Cardiac ventricle fibroblast (primary cell): ENCODE data around the gene MKS1. TPM values are rescaled to one million over a fixed set of nuclear protein-coding genes. Genes with fewer than 3 reads are reported as not detected.

Experiments used
- total RNA-seq: library from RNA; depleted of rRNA; stranded (reverse); fragments of >200 nt; gene quantifications from 2 replicates; pipeline ENCODE4 v1.2.3, GENCODE V29; 2015

MKS1 gene
- 7.9 and 8.3 TPM in 2 replicates for total RNA-seq

DNA sequence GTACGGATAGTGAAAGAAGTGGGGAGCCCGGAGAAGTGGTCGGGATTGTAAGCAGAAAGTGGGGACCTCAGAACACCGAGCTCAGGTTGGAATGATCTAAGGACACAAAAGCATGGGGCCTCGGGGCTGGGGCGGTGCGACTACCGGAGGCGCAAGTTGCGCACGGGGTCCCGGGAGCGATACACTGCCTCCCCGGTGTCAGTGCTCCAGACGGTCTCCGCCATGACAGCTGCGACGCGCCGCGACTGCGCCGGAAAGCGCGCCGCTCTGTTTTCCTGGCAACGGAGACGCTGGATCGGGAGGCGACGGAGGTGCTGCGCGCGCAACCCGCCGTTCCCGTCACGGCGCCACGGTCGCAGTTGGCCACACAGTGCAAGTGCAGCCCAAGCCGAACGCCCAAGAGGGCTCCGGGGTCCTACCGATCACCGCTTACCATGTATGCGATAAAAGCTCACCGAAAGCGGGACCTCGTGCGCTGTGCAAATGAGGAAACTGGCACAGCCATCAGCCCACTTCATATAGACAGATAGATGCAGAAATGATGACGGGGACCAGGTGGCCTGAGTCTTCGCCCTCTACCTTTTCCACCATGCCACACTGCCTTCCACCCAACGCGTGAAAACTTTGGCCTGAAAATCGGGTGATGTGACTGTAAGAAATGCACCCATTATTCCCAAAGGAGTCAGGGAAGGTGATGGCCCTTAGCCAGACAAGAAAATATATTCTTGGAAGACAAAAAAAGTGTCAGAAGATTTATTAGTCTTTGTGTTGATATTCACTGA lies at the start of gene MKS1:
Gene MKS1, minus strand, starts transcription at position 249 of the 782 bp plus-strand sequence. Its CDS starts 25 bp downstream, at position 224.

DNA sequence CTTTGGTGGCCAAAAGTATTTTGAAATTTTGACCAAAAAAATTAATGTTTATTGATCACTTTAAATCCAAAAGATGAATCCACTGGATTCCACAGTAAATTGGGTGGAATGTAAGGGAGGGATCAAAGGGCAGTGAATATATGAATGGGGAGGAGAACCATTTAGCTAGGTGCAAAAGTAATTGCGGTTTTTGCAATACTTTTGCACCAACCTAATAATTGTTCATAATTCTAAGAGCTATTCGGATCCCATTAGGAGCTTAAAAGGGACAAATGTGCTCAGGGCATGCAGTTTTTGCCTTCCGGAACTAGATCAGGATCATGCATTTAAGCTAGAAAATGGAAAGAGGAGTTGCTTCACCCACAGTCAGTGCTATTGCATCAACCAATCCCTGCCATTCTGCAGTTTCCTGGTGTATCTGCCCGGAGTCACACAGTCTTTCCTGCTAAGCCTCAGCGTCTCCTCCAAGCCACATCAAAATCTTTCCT lies 19.1 kb upstream of the MKS1 start, which contains the start of gene LPO:
Gene LPO, plus strand, starts transcription at position 438 of the 488 bp plus-strand sequence. CDS start 4,396 bp downstream, outside the sequence.

DNA sequence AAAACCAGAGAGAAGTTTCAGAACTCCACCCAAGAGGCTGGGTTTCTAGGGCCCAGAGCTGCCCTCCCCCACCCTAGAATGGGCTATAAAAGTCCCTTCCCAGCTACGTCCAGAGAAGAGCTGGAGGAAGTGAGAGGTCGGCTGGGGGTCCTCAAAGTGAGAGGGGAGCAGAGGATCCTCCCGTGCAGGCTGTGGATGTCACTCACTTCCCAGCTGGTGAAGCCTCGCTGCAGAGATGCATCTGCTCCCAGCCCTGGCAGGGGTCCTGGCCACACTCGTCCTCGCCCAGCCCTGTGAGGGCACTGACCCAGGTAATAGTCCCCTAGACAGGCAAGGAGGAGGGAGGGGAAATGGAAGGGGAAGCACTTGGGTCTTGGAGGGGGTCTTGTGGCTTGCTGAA lies 26.4 kb downstream of the MKS1 start, which contains the start of gene EPX:
Gene EPX, plus strand, starts transcription at position 115 of the 400 bp plus-strand sequence. Its CDS starts 121 bp downstream, at position 236.

DNA sequence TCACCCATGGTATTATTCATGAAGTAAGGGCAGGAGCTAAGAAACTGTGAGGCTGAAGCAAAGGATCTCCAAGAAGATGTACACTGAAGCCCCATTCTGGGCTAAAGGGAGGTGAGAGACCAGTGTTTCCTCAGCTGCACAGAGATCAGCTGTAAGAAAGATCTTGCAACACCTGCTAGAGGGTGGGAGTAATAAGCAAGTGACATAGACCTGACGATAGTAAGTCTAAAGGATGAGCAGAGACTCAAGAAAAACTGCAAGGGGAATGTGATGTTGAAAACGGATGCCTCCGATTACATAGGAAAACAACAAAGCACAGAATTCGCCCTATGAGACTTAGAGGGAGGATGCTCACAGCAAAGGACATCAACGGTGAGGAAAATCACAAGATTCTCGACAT lies 52.4 kb downstream of the MKS1 start, which contains the start of gene OR4D2:
Gene OR4D2, plus strand, starts transcription at position 301 of the 400 bp plus-strand sequence. CDS start 2,674 bp downstream, outside the sequence.

Other genes starting within 250 kb of the MKS1 start
- gene VEZF1, start 231.0 kb downstream of the MKS1 start, total RNA-seq: 18.1 and 29.1 TPM in 2 replicates
- gene SRSF1, start 212.0 kb downstream of the MKS1 start, total RNA-seq: 98.4 and 117 TPM in 2 replicates
- 9.4 and 13.1 TPM in 2 replicates for gene DYNLL2, start 135.8 kb downstream of the MKS1 start, total RNA-seq
- not detected in 2 replicates for gene OR4D1, start 70.9 kb downstream of the MKS1 start, total RNA-seq
- gene OR4D2, start 52.3 kb downstream of the MKS1 start, total RNA-seq: not detected in 2 replicates
- gene EPX, start 26.5 kb downstream of the MKS1 start, total RNA-seq: not detected in 2 replicates
- not detected in 2 replicates for gene LPO, start 19.3 kb upstream of the MKS1 start, total RNA-seq
- gene MPO, start 61.7 kb upstream of the MKS1 start, total RNA-seq: 0.06 TPM in 1 of 2 replicates, not detected in the other
- gene TSPOAP1, start 109.5 kb upstream of the MKS1 start, total RNA-seq: 0.05 and 0.12 TPM in 2 replicates
- gene SUPT4H1, start 132.9 kb upstream of the MKS1 start, total RNA-seq: 35.4 and 47.3 TPM in 2 replicates
- not detected in 2 replicates for gene RNF43, start 198.3 kb upstream of the MKS1 start, total RNA-seq